Left cardiac atrium (tissue), 4 donors: Measurements from ENCODE around the gene FBXL5. TPM values are rescaled to one million over a fixed set of nuclear protein-coding genes. Genes with fewer than 3 reads are reported as not detected.

Experiments used
- ATAC-seq, 2 donors: fragments of 200-7000 bp; cut with Tn5 transposase; one replicate each; pipeline ENCODE4 v1.9.1; 2020; ENCODE audit warnings: mild to moderate bottlenecking in 2 of 2, moderate library complexity in 2 of 2
- DNase-seq: peaks from one replicate; pipeline ENCODE4 v3.0.0-alpha.2; 2020
- intact Hi-C, 2 donors: fragments of 100-400 bp; cut with DNase I; formaldehyde crosslinking; loops; one replicate each; pipeline versions ENCODE4 v1.14.1 to v1.15.1; 2022 to 2023
- total RNA-seq, 2 donors: library from RNA; stranded (reverse); fragmentation: NEBNext Ultra II Directional; extraction: Animal tissue kit (Norgen Biotek cat#: 25700); gene quantifications; one replicate each; pipeline ENCODE4 v1.2.1, GENCODE V29; 2021
- donor health status: DM: no; HTN: yes; CAD: no.
- donor health status: DM: no; HTN: yes; CAD: no; lungs with severe emphysema.
- donor health status: DM: yes; HTN: yes; CAD: no.
- donor health status: Dilated cardiomyopathy.

FBXL5 gene
- total RNA-seq, 2 donors from 2014 or later, result 69.1 to 71.0 TPM

- intact Hi-C loops, result no loop called here
- ATAC-seq (no peak), DNase-seq (no peak)
Observed at GRCh38 chr4:15585331-15585730, 69.8 kb downstream of the FBXL5 start.

- intact Hi-C loops, result no loop called here
- DNase-seq (no peak), ATAC-seq (no peak)
Observed at GRCh38 chr4:15584785-15585184, 70.4 kb downstream of the FBXL5 start.

DNA sequence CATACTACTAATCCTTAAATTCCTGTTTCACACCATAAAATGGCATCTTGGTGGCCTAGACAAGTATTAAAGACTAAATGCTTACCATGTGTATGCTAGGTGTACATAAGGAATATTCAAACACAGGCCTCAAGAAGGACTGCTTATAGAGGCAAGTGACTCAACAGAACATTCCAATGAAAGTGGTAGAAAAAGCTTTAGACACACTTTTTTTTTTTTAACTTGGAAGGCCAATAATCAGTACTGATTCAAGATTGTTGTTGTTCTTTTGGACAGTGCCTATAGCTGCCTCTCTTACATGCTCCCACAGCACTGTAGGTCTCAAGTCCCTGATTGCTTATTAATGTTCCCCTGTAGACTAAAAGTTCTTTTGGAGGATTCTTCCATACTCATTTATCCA, 77.6 kb downstream of the FBXL5 start:
- intact Hi-C loops, result no loop called here
- DNase-seq, result no peak
- ATAC-seq, result no peak

GRCh38 chr4:15575966-15576365, 79.2 kb downstream of the FBXL5 start:
- intact Hi-C loops, result no loop called here
- DNase-seq (no peak), ATAC-seq (peak in 1 of 2 donors; percentile 26)

DNA sequence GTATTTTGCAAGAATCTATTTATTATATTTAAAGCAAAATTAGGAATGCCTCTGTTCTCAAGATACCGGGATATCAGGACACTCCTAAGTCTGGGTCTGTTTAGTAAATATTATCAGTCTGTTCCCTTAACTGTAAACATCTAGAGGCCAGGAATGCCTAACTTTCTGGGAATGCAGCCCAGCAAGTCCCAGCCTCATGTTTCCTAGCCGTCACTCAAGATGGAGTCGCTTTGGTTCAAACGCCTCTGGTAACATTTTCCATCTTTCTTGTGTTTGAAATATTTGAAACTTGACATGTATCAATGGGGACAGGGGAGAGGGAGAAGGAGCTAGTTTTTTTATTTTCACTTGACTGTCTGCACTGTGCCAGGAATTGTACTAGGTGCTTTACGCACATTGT, 85.4 kb downstream of the FBXL5 start:
- DNase-seq (no peak), ATAC-seq (no peak)
- intact Hi-C loops, result no loop called here

GRCh38 chr4:15568821-15569220, 86.3 kb downstream of the FBXL5 start:
- ATAC-seq, result no peak
- intact Hi-C loops, result no loop called here
- DNase-seq, result no peak

DNA sequence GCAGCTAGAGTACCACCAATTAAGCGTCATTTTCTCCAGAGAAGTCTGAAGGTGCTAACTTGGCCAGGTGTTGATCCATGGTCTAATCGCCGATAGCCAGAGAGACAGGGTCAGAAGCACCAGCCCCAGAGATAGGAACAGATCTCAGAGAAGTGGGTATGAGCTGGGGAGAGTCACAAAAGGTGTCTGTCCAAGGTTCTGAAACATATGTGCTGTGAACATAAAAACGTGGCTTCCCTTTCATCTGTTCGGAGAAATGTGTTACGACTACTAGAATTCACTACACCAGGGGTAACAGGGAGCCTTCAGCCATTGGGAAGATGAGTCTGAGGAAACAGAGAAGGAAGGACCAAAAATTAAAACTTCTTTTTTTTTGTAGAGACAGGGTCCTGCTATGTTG, 91.3 kb downstream of the FBXL5 start:
- ATAC-seq (no peak), DNase-seq (no peak)
- intact Hi-C loops, result no loop called here

GRCh38 chr4:15562623-15563022, 92.5 kb downstream of the FBXL5 start:
- ATAC-seq (no peak), DNase-seq (no peak)
- intact Hi-C loops, result no loop called here

- intact Hi-C loops, result no loop called here
- no peak for DNase-seq
- peak in 1 of 2 donors; percentile 19 for ATAC-seq
Observed at GRCh38 chr4:15562114-15562513, 93.0 kb downstream of the FBXL5 start.

GRCh38 chr4:15558561-15558960, 96.6 kb downstream of the FBXL5 start:
- intact Hi-C loops, result no loop called here
- ATAC-seq (no peak), DNase-seq (no peak)

DNA sequence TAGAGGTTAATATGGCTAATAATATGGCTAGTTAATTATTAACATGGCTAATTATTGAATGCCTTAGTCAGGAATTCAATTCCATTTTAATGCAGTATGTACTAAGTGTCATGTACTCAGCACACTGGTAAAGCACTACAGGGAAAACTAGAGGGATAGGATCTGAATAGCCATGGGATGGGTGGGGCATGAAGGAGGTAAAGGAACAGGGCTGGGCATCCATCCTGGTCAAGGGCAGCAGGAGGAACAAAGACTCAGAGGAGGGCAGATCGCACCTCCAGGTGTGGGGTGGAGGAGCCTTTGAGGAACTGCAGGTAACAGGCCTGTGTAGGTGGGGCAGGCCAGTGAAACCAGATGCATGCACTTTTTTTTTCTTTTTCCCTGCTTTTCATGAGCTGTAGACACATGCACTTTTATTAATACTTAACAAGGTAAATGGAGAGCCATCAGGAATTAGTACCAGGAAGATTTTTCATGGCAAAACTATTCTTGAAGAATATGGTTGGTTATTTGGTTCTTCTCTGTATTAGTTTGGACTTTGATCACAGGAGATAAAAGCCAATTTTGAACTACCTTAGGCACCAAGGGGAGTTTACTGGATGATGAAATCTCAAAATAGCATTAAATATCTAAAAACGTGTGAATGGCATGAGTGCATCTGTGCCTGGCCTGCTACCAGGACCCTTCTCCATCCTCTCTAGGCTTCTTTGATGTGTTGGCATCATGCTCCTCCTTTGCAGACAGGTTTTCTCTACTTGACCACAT, 97.2 kb downstream of the FBXL5 start:
- no peak for ATAC-seq
- no peak for DNase-seq
- intact Hi-C loops, result no loop called here

- intact Hi-C loops, result no loop called here
- DNase-seq (no peak), ATAC-seq (no peak)
Observed at GRCh38 chr4:15556511-15557092, 98.6 kb downstream of the FBXL5 start.

Other genes starting within 250 kb of the FBXL5 start
- 1 to 10 TPM; 1.9 to 7.4 TPM for gene C1QTNF7, start 227.3 kb downstream of the FBXL5 start, total RNA-seq
- 10 to 100 TPM in 1 of 2 donors, 1 to 10 TPM in 1; 7.0 to 12.9 TPM for gene CC2D2A, start 185.5 kb downstream of the FBXL5 start, total RNA-seq
- gene FAM200B, start 26.5 kb upstream of the FBXL5 start, total RNA-seq, result 10 to 100 TPM; 30.9 to 35.4 TPM
- gene BST1, start 47.7 kb upstream of the FBXL5 start, total RNA-seq, result 10 to 100 TPM in 1 of 2 donors, 1 to 10 TPM in 1; 8.7 to 11.0 TPM
- 1 to 10 TPM; 5.7 to 6.9 TPM for gene CD38, start 123.0 kb upstream of the FBXL5 start, total RNA-seq